Dendritic cell treated with granulocyte-macrophage colony-stimulating factor and Interleukin-4, amounts not matched to agents 40 ng/mL and 50 ng/mL, for 4 days (primary cell): ENCODE results near the gene ODF4.
"Not testable (repeated sequence)": the region's sequence is repeated elsewhere in the genome, so short reads cannot be mapped to it uniquely, and the experiment has no call there.

ENCODE experiments used
- H3K27ac Mint-ChIP-seq: one replicate; pipeline ENCODE4 v1.8.0; 2022; ENCODE audit warnings: mild to moderate bottlenecking, mixed read lengths
- H3K27me3 Mint-ChIP-seq: one replicate; pipeline ENCODE4 v1.8.0; 2022; ENCODE audit warnings: mild to moderate bottlenecking, mixed read lengths
- H3K36me3 Mint-ChIP-seq: one replicate; pipeline ENCODE4 v1.8.0; 2022; ENCODE audit warnings: low read depth, mixed read lengths
- H3K4me1 Mint-ChIP-seq: one replicate; pipeline ENCODE4 v1.8.0; 2022; ENCODE audit warnings: low read depth, mixed read lengths
- H3K4me3 Mint-ChIP-seq: one replicate; pipeline ENCODE4 v1.8.0; 2022; ENCODE audit warnings: mild to moderate bottlenecking, moderate library complexity, mixed read lengths
- H3K9me3 Mint-ChIP-seq: one replicate; pipeline ENCODE4 v1.8.0; 2022; ENCODE audit warnings: mixed read lengths
- intact Hi-C: fragments of 100-400 bp; cut with micrococcal nuclease; formaldehyde crosslinking; loops from one replicate; pipeline ENCODE4 v1.15.0; 2022

Gene ODF4

GRCh38 chr17:8366231-8366630, 26.6 kb downstream of the ODF4 start:
- Mint-ChIP-seq H3K36me3 (peaks cover 50% of the 10 kb centered on the region), H3K27me3 (no peaks in the 10 kb centered on the region), H3K9me3 (no peaks in the 10 kb centered on the region), H3K4me3 (no peak overlapping the region), H3K4me1 (peaks cover 18% of the 10 kb centered on the region), H3K27ac (no peak overlapping the region)
- intact Hi-C loops = no loop called here

GRCh38 chr17:8368193-8368592, 28.6 kb downstream of the ODF4 start:
- Mint-ChIP-seq H3K4me3 (no peak overlapping the region), H3K36me3 (peaks cover 63% of the 10 kb centered on the region), H3K27me3 (no peaks in the 10 kb centered on the region), H3K9me3 (no peaks in the 10 kb centered on the region), H3K27ac (no peak overlapping the region), H3K4me1 (peaks cover 20% of the 10 kb centered on the region)
- intact Hi-C loops = no loop called here

GRCh38 chr17:8369944-8370343, 30.3 kb downstream of the ODF4 start:
- intact Hi-C loops = no loop called here
- H3K27me3 Mint-ChIP-seq = no peaks in the 10 kb centered on the region
- peak overlapping the region; percentile 23 for H3K4me3 Mint-ChIP-seq
- H3K36me3 Mint-ChIP-seq = peaks cover 66% of the 10 kb centered on the region
- peaks cover 20% of the 10 kb centered on the region for H3K4me1 Mint-ChIP-seq
- H3K27ac Mint-ChIP-seq = peak overlapping the region; percentile 41
- H3K9me3 Mint-ChIP-seq = no peaks in the 10 kb centered on the region

- H3K9me3 Mint-ChIP-seq = no peaks in the 10 kb centered on the region
- H3K27me3 Mint-ChIP-seq = no peaks in the 10 kb centered on the region
- H3K4me3 Mint-ChIP-seq = no peak overlapping the region
- H3K36me3 Mint-ChIP-seq = peaks cover 71% of the 10 kb centered on the region
- peaks cover 27% of the 10 kb centered on the region for H3K4me1 Mint-ChIP-seq
- intact Hi-C loops = no loop called here
- H3K27ac Mint-ChIP-seq = no peak overlapping the region
Observed at GRCh38 chr17:8371786-8372185, 32.1 kb downstream of the ODF4 start.

- Mint-ChIP-seq H3K36me3 (peaks cover 74% of the 10 kb centered on the region), H3K4me1 (peaks cover 27% of the 10 kb centered on the region), H3K9me3 (no peaks in the 10 kb centered on the region), H3K27ac (no peak overlapping the region), H3K27me3 (no peaks in the 10 kb centered on the region), H3K4me3 (no peak overlapping the region)
- intact Hi-C loops = no loop called here
Observed at GRCh38 chr17:8372422-8372821, 32.8 kb downstream of the ODF4 start.

- H3K27me3 Mint-ChIP-seq, intact Hi-C loops, H3K27ac Mint-ChIP-seq, H3K9me3 Mint-ChIP-seq, H3K4me3 Mint-ChIP-seq: not testable (repeated sequence)
- peaks cover 37% of the 10 kb centered on the region for H3K4me1 Mint-ChIP-seq
- peaks cover 74% of the 10 kb centered on the region for H3K36me3 Mint-ChIP-seq
Observed at GRCh38 chr17:8373856-8374255, 34.2 kb downstream of the ODF4 start.

- peaks cover 80% of the 10 kb centered on the region for H3K36me3 Mint-ChIP-seq
- H3K4me3 Mint-ChIP-seq = peak overlapping the region; percentile 87
- no peaks in the 10 kb centered on the region for H3K27me3 Mint-ChIP-seq
- intact Hi-C loops = loop anchor here (5.0 kb wide), 1 partner anchor 128 kb away; the partner anchor contains the start of genes CTC1 and PFAS
- H3K4me1 Mint-ChIP-seq = peaks cover 30% of the 10 kb centered on the region
- no peaks in the 10 kb centered on the region for H3K9me3 Mint-ChIP-seq
- H3K27ac Mint-ChIP-seq = peak overlapping the region; percentile 86
Observed at GRCh38 chr17:8375738-8376259, 36.2 kb downstream of the ODF4 start.

- H3K4me1 Mint-ChIP-seq = peaks cover 32% of the 10 kb centered on the region
- H3K27me3 Mint-ChIP-seq = no peaks in the 10 kb centered on the region
- no peaks in the 10 kb centered on the region for H3K9me3 Mint-ChIP-seq
- intact Hi-C loops = loop anchor here (5.0 kb wide), 1 partner anchor 129 kb away; the partner anchor contains the start of genes CTC1 and PFAS
- H3K4me3 Mint-ChIP-seq = peak within 1 kb of the TSS; percentile 87
- H3K27ac Mint-ChIP-seq = peak within 1 kb of the TSS; percentile 86
- H3K36me3 Mint-ChIP-seq = peaks cover 80% of the 10 kb centered on the region
Observed at GRCh38 chr17:8376271-8377067, 36.8 kb downstream of the ODF4 start, which contains the start of gene KRABD2. TSS of gene KRABD2 (minus strand) at chr17:8376704.

- H3K4me3 Mint-ChIP-seq = no peak overlapping the region
- peaks cover 84% of the 10 kb centered on the region for H3K36me3 Mint-ChIP-seq
- no peaks in the 10 kb centered on the region for H3K9me3 Mint-ChIP-seq
- H3K27me3 Mint-ChIP-seq = no peaks in the 10 kb centered on the region
- intact Hi-C loops = loop anchor here (5.0 kb wide), 1 partner anchor 130 kb away; the partner anchor contains the start of genes CTC1 and PFAS
- peak overlapping the region; percentile 86 for H3K27ac Mint-ChIP-seq
- peaks cover 32% of the 10 kb centered on the region for H3K4me1 Mint-ChIP-seq
Observed at GRCh38 chr17:8377422-8377821, 37.8 kb downstream of the ODF4 start.

- not testable (repeated sequence) for H3K27me3 Mint-ChIP-seq, H3K4me3 Mint-ChIP-seq, H3K9me3 Mint-ChIP-seq, H3K27ac Mint-ChIP-seq
- intact Hi-C loops = loop anchor here (5.0 kb wide), 1 partner anchor 131 kb away; the partner anchor contains the start of genes CTC1 and PFAS
- peaks cover 86% of the 10 kb centered on the region for H3K36me3 Mint-ChIP-seq
- H3K4me1 Mint-ChIP-seq = peaks cover 32% of the 10 kb centered on the region
Observed at GRCh38 chr17:8378117-8378516, 38.5 kb downstream of the ODF4 start.

- Mint-ChIP-seq H3K4me3 (no peak overlapping the region), H3K27ac (no peak overlapping the region), H3K36me3 (peaks cover 75% of the 10 kb centered on the region), H3K4me1 (peaks cover 45% of the 10 kb centered on the region), H3K9me3 (no peaks in the 10 kb centered on the region), H3K27me3 (no peaks in the 10 kb centered on the region)
- intact Hi-C loops = no loop called here
Observed at GRCh38 chr17:8380049-8380448, 40.4 kb downstream of the ODF4 start.

GRCh38 chr17:8382052-8382879, 42.6 kb downstream of the ODF4 start:
- H3K27ac Mint-ChIP-seq = peak overlapping the region; percentile 93
- intact Hi-C loops = loop anchor here (2.0 kb wide), 1 partner anchor 55 kb away; no protein-coding TSS in a partner anchor
- peaks cover 61% of the 10 kb centered on the region for H3K36me3 Mint-ChIP-seq
- H3K4me3 Mint-ChIP-seq = peak overlapping the region; percentile 97
- no peaks in the 10 kb centered on the region for H3K27me3 Mint-ChIP-seq
- no peaks in the 10 kb centered on the region for H3K9me3 Mint-ChIP-seq
- H3K4me1 Mint-ChIP-seq = peaks cover 40% of the 10 kb centered on the region

- Mint-ChIP-seq H3K9me3 (no peaks in the 10 kb centered on the region), H3K4me1 (peaks cover 40% of the 10 kb centered on the region), H3K27me3 (no peaks in the 10 kb centered on the region), H3K36me3 (peaks cover 56% of the 10 kb centered on the region), H3K27ac (peak overlapping the region; percentile 93), H3K4me3 (peak overlapping the region; percentile 97)
- intact Hi-C loops = loop anchor here (1.0 to 2.0 kb wide), 2 partner anchors 54 to 363 kb away; no protein-coding TSS in a partner anchor
Observed at GRCh38 chr17:8382880-8383142, 43.2 kb downstream of the ODF4 start.
